Amniotic stem cell (primary cell): ENCODE measurements around the gene RTKN2.
"Not testable (repeated sequence)": the region's sequence is repeated elsewhere in the genome, so short reads cannot be mapped to it uniquely, and the experiment has no call there.

Experiments
- DNase-seq: peaks from one replicate; lab custom pipeline; 2025; lab: John Stamatoyannopoulos, UW

The RTKN2 gene

GRCh38 chr10:62268399-62269114 is at the start of gene RTKN2:
TSS of gene RTKN2 (minus strand) at chr10:62268844. CDS start at chr10:62268610, 234 bp downstream.
- DNase-seq: peak; percentile 72

- DNase-seq: no peak
Observed at GRCh38 chr10:62317257-62317656, 48.6 kb upstream of the RTKN2 start.

- no peak for DNase-seq
Observed at GRCh38 chr10:62309254-62309653, 40.6 kb upstream of the RTKN2 start.

- DNase-seq: no peak
Observed at GRCh38 chr10:62308101-62308500, 39.5 kb upstream of the RTKN2 start.

- no peak for DNase-seq
Observed at GRCh38 chr10:62307635-62308034, 39.0 kb upstream of the RTKN2 start.

GRCh38 chr10:62306663-62307062 is 38.0 kb upstream of the RTKN2 start:
- DNase-seq: no peak

- DNase-seq: no peak
Observed at GRCh38 chr10:62305813-62306212, 37.2 kb upstream of the RTKN2 start.

- DNase-seq: no peak
Observed at GRCh38 chr10:62303922-62304321, 35.3 kb upstream of the RTKN2 start.

- no peak for DNase-seq
Observed at GRCh38 chr10:62302760-62303159, 34.1 kb upstream of the RTKN2 start.

- no peak for DNase-seq
Observed at GRCh38 chr10:62297857-62298256, 29.2 kb upstream of the RTKN2 start.

GRCh38 chr10:62284221-62284620 is 15.6 kb upstream of the RTKN2 start:
- DNase-seq: no peak

GRCh38 chr10:62281348-62281747 is 12.7 kb upstream of the RTKN2 start:
- DNase-seq: not testable (repeated sequence)

GRCh38 chr10:62280392-62280791 is 11.7 kb upstream of the RTKN2 start:
- DNase-seq: not testable (repeated sequence)

GRCh38 chr10:62278441-62278910 is 9.8 kb upstream of the RTKN2 start:
- DNase-seq: peak; percentile 3

- no peak for DNase-seq
Observed at GRCh38 chr10:62277971-62278370, 9.3 kb upstream of the RTKN2 start.

GRCh38 chr10:62270020-62270419 is 1.4 kb upstream of the RTKN2 start:
- no peak for DNase-seq

GRCh38 chr10:62268027-62268398 is 631 bp downstream of the RTKN2 start:
- DNase-seq: no peak

GRCh38 chr10:62266611-62267010 is 2.0 kb downstream of the RTKN2 start:
- no peak for DNase-seq

- no peak for DNase-seq
Observed at GRCh38 chr10:62266147-62266546, 2.5 kb downstream of the RTKN2 start.

- peak; percentile 73 for DNase-seq
Observed at GRCh38 chr10:62264702-62265436, 3.8 kb downstream of the RTKN2 start.

GRCh38 chr10:62264126-62264525 is 4.5 kb downstream of the RTKN2 start:
- no peak for DNase-seq

- DNase-seq: peak; percentile 33
Observed at GRCh38 chr10:62261666-62262065, 7.0 kb downstream of the RTKN2 start.

- DNase-seq: no peak
Observed at GRCh38 chr10:62259998-62260397, 8.6 kb downstream of the RTKN2 start.
